Adrenal gland (tissue), 12 donors: ENCODE results near the gene CDH4. TPM values are rescaled to one million over a fixed set of nuclear protein-coding genes. Genes with fewer than 3 reads are reported as not detected.

Experiments
- DNase-seq, 7 donors: peaks; one replicate each; pipeline ENCODE4 v3.0.0-alpha.2; 2019 to 2020
- H3K27ac ChIP-seq, 5 donors: fragments of 200-600 bp; sonication (generic) in 4 of 5; 1 replicate in 3 of 5; 2 replicates in 2 of 5; pipeline versions ENCODE4 v1.5.1 to v1.8.0; 2016 to 2020; ENCODE audit warnings: mild to moderate bottlenecking in 1 of 5
- H3K27me3 ChIP-seq: fragments of 200-600 bp; 2 replicates; pipeline ENCODE4 v1.8.0; 2021
- H3K36me3 ChIP-seq, 2 donors: fragments of 200-600 bp; replicated peaks in 1 of 2; 1 replicate in 1 of 2; 2 replicates in 1 of 2; pipeline versions ENCODE4 v1.5.1 to v1.8.0; 2018 to 2022
- H3K4me1 ChIP-seq, 2 donors: fragments of 200-600 bp; replicated peaks in 1 of 2; 1 replicate in 1 of 2; 2 replicates in 1 of 2; pipeline versions ENCODE4 v1.5.1 to v1.8.0; 2018 to 2021
- H3K4me3 ChIP-seq, 4 donors: fragments of 200-600 bp; sonication (generic) in 3 of 4; one replicate each; pipeline ENCODE4 v1.5.1; 2016 to 2018
- H3K9me3 ChIP-seq, 3 donors: fragments of 200-600 bp; sonication (generic) in 1 of 3; replicated peaks in 1 of 3; 1 replicate in 2 of 3; 2 replicates in 1 of 3; pipeline versions ENCODE4 v1.5.1 to v1.8.0; 2016 to 2021
- POLR2A ChIP-seq, 2 donors: fragments of 450-650 bp; IDR thresholded peaks; one replicate each; pipeline ENCODE4 v1.6.1; 2017; ENCODE audit warnings: antibody characterized with exemption in 2 of 2, mild to moderate bottlenecking in 2 of 2, moderate library complexity in 1 of 2
- WGBS, 4 donors: extraction: QIAGEN DNeasy Blood & Tissue Kit in 2 of 4; methylation state at CpG; one replicate each; pipeline versions ENCODE4 v1.1.5 to v1.1.7; 2013 to 2017; 5-methylcytosine and 5-hydroxymethylcytosine counted together
- intact Hi-C, 2 donors: fragments of 100-400 bp; cut with DNase I; formaldehyde crosslinking; loops; one replicate each; pipeline versions ENCODE4 v1.14.1 to v1.15.0; 2022 to 2023
- polyA plus RNA-seq, 3 donors: library from polyadenylated mRNA; stranded (reverse); fragments of 200-250 nt in 2 of 3; fragments of 350-450 nt in 1 of 3; fragmentation: Illumina TruSeq in 1 of 3; extraction: RNeasy Lipid Tissue Mini Kit (QIAGEN cat#74804) in 1 of 3; gene quantifications; one replicate each; pipeline ENCODE4 v1.2.3, GENCODE V29; 2013 to 2014
- total RNA-seq, 9 donors: library from RNA; depleted of rRNA in 4 of 9; stranded (reverse); fragments of >200 nt in 4 of 9; fragments of 120-200 nt in 1 of 9; fragmentation: NEBNext Ultra II Directional in 1 of 9; extraction: Animal tissue kit (Norgen Biotek cat#: 25700) in 1 of 9; gene quantifications; one replicate each; pipeline versions ENCODE4 v1.1.0 to v1.2.4, GENCODE V29; 2013 to 2023
- TF ChIP-seq, protein P1 (sequence below), 6 experiments: fragments of 450-650 bp in 4 of 6; fragments of 200-600 bp in 2 of 6; sonication (generic) in 1 of 6; IDR thresholded peaks; 1 replicate in 5 of 6; 2 replicates in 1 of 6; pipeline versions ENCODE4 v1.5.1 to v1.8.0; 2016 to 2021; ENCODE audit warnings: antibody characterized with exemption in 6 of 6, mild to moderate bottlenecking in 2 of 6, moderate library complexity in 1 of 6
- donor health status: healthy with polysubstance abuse.
- donor health status: Bipolar disorder and iron deficiency.
- donor health status: DM: yes; HTN: yes; CAD: no.
- donor health status: DM: no; HTN: no; CAD: no.
- donor health status: DM: no; HTN: no; CAD: no.
- donor health status: DM: yes; HTN: yes; CAD: no.

CDH4 gene
- total and polyA plus RNA-seq, 12 donors: 0.08 to 0.53 (median 0.20) TPM; not detected in 3

DNA sequence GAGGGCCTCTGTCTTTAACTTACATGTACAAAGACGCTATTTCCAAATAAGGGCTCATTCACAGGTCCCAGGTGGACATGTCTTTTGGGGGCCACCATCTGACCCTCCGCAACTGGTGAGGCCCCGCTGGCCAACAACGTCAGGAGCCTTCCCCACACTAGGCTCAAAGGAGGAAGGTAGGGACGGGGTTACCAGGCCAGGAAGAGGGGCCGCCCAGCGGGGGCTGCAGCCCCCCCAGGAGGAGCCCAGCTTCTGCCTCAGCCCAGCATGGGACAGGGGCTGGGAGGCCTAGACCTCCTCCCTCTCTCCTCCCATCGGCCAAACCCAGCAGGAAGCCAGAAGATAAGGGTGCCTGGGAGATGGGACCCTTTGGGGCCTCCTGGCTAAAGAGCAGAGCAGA is 670.9 kb downstream of the CDH4 start:
- intact Hi-C loops: no loop called here
- Histone ChIP-seq H3K27ac (no peak overlapping the region), H3K27me3 (no peaks in the 10 kb centered on the region), H3K4me1 (no peaks in the 10 kb centered on the region), H3K4me3 (no peak overlapping the region), H3K36me3 (no peaks in the 10 kb centered on the region), H3K9me3 (no peaks in the 10 kb centered on the region)
- 75 to 93% (median 85%) methylated on average over 3 to 8 of the region's 8 CpGs for WGBS, 4 donors
- TF ChIP-seq, protein P1, sequence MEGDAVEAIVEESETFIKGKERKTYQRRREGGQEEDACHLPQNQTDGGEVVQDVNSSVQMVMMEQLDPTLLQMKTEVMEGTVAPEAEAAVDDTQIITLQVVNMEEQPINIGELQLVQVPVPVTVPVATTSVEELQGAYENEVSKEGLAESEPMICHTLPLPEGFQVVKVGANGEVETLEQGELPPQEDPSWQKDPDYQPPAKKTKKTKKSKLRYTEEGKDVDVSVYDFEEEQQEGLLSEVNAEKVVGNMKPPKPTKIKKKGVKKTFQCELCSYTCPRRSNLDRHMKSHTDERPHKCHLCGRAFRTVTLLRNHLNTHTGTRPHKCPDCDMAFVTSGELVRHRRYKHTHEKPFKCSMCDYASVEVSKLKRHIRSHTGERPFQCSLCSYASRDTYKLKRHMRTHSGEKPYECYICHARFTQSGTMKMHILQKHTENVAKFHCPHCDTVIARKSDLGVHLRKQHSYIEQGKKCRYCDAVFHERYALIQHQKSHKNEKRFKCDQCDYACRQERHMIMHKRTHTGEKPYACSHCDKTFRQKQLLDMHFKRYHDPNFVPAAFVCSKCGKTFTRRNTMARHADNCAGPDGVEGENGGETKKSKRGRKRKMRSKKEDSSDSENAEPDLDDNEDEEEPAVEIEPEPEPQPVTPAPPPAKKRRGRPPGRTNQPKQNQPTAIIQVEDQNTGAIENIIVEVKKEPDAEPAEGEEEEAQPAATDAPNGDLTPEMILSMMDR (IDR thresholded peaks at IDR 0.05): no peak
- TF ChIP-seq POLR2A (IDR thresholded peaks at IDR 0.05): no peak
- DNase-seq: no peak

GRCh38 chr20:61923371-61924166 is 671.5 kb downstream of the CDH4 start:
- Histone ChIP-seq H3K27ac (no peak overlapping the region), H3K36me3 (no peaks in the 10 kb centered on the region), H3K9me3 (no peaks in the 10 kb centered on the region), H3K4me3 (no peak overlapping the region), H3K27me3 (no peaks in the 10 kb centered on the region), H3K4me1 (no peaks in the 10 kb centered on the region)
- no peak for DNase-seq
- intact Hi-C loops: no loop called here
- TF ChIP-seq, protein P1 (IDR thresholded peaks at IDR 0.05): no peak
- no peak for TF ChIP-seq POLR2A (IDR thresholded peaks at IDR 0.05)
- WGBS, 4 donors: 82 to 88% (median 84%) methylated on average over 23 to 28 of the region's 28 CpGs

DNA sequence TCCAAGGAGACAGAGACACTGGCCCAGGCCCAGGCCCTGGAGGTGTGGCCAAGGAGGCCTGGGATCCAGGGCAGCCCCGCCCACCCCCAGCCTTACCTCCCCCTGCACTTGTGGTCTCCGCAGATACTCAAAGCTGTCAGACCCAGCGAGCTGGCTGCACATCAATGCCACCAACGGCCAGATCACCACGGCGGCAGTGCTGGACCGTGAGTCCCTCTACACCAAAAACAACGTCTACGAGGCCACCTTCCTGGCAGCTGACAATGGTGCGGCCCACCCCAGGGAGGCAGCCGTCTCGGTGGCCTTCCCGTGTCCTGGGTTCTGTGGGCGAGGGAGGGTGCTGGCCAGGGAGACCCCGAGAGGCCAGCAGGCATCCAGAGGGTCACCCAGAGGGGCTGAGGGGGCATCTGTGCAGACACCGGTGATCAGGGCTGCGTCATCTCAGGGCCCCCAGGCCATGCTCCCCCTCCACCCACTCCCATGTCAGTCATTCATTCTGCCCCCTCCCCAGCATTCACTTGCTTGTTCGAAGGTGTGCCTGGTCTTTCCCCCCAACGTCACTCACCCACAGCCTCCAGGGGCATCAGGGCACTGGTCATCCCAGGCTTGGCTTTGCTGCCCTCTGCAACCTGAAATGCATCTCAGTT is 672.3 kb downstream of the CDH4 start:
- WGBS, 4 donors: 73 to 88% (median 86%) methylated on average over 4 to 19 of the region's 19 CpGs
- Histone ChIP-seq H3K27me3 (no peaks in the 10 kb centered on the region), H3K9me3 (no peaks in the 10 kb centered on the region), H3K36me3 (no peaks in the 10 kb centered on the region), H3K4me1 (no peaks in the 10 kb centered on the region), H3K4me3 (no peak overlapping the region), H3K27ac (no peak overlapping the region)
- intact Hi-C loops: no loop called here
- no peak for TF ChIP-seq POLR2A (IDR thresholded peaks at IDR 0.05)
- TF ChIP-seq, protein P1 (IDR thresholded peaks at IDR 0.05): no peak
- DNase-seq: no peak

GRCh38 chr20:61924858-61925554 is 672.9 kb downstream of the CDH4 start:
- DNase-seq: no peak

More at GRCh38 chr20:61924858-61925554, 672.9 kb downstream of the CDH4 start:
- Histone ChIP-seq H3K27ac (no peak overlapping the region), H3K27me3 (no peaks in the 10 kb centered on the region), H3K36me3 (no peaks in the 10 kb centered on the region), H3K4me3 (no peak overlapping the region), H3K9me3 (no peaks in the 10 kb centered on the region), H3K4me1 (no peaks in the 10 kb centered on the region)
- intact Hi-C loops: no loop called here
- TF ChIP-seq POLR2A (IDR thresholded peaks at IDR 0.05): no peak
- TF ChIP-seq, protein P1 (IDR thresholded peaks at IDR 0.05): no peak
- 84 to 88% (median 87%) methylated on average over 24 to 32 of the region's 32 CpGs for WGBS, 4 donors
